ENCODE measurements around the gene ABHD2. TPM values are rescaled to one million over a fixed set of nuclear protein-coding genes. Genes with fewer than 3 reads are reported as not detected.

Gene ABHD2
- total RNA-seq, 1 donor from 2014 or later = 48.8 TPM

GRCh38 chr15:89071471-89071870 lies 16.8 kb upstream of the ABHD2 start:
- H3K27me3 Mint-ChIP-seq = peaks cover 13% of the 10 kb centered on the region
- ATAC-seq (ENCODE audit: low read depth) (no peak), DNase-seq (no peak)
- H3K9me3 Mint-ChIP-seq = peaks cover 14% of the 10 kb centered on the region
- H3K4me3 Mint-ChIP-seq = no peak overlapping the region
- no peak overlapping the region for H3K27ac Mint-ChIP-seq
- H3K36me3 Mint-ChIP-seq (ENCODE audit: low read depth) = peaks cover 4% of the 10 kb centered on the region
- ChIA-PET CTCF (no interaction called here), POLR2A (no interaction called here)
- no peak for TF ChIP-seq CTCF (IDR thresholded peaks at IDR 0.05)
- intact Hi-C loops (cut with micrococcal nuclease) = no loop called here
- H3K4me1 Mint-ChIP-seq = no peaks in the 10 kb centered on the region

- POLR2A ChIA-PET = no interaction called here
- H3K27me3 Mint-ChIP-seq = peaks cover 13% of the 10 kb centered on the region
- H3K4me3 Mint-ChIP-seq = no peak overlapping the region
- no peak for TF ChIP-seq CTCF (IDR thresholded peaks at IDR 0.05)
- DNase-seq (no peak), ATAC-seq (ENCODE audit: low read depth) (no peak)
- intact Hi-C loops (cut with micrococcal nuclease) = no loop called here
- H3K36me3 Mint-ChIP-seq (ENCODE audit: low read depth) = peaks cover 4% of the 10 kb centered on the region
- no peak overlapping the region for H3K27ac Mint-ChIP-seq
- CTCF ChIA-PET = no interaction called here
- H3K9me3 Mint-ChIP-seq = peaks cover 6% of the 10 kb centered on the region
- no peaks in the 10 kb centered on the region for H3K4me1 Mint-ChIP-seq
Measured at GRCh38 chr15:89072277-89072869, 15.9 kb upstream of the ABHD2 start.

GRCh38 chr15:89074402-89075012 lies 13.7 kb upstream of the ABHD2 start:
- intact Hi-C loops (cut with micrococcal nuclease) = no loop called here
- no peak overlapping the region for H3K27ac Mint-ChIP-seq
- H3K9me3 Mint-ChIP-seq = peaks cover 3% of the 10 kb centered on the region
- H3K4me3 Mint-ChIP-seq = no peak overlapping the region
- ChIA-PET CTCF (no interaction called here), POLR2A (no interaction called here)
- H3K4me1 Mint-ChIP-seq = no peaks in the 10 kb centered on the region
- no peak for TF ChIP-seq CTCF (IDR thresholded peaks at IDR 0.05)
- H3K36me3 Mint-ChIP-seq (ENCODE audit: low read depth) = no peaks in the 10 kb centered on the region
- peaks cover 29% of the 10 kb centered on the region for H3K27me3 Mint-ChIP-seq
- DNase-seq (no peak), ATAC-seq (ENCODE audit: low read depth) (no peak)

DNA sequence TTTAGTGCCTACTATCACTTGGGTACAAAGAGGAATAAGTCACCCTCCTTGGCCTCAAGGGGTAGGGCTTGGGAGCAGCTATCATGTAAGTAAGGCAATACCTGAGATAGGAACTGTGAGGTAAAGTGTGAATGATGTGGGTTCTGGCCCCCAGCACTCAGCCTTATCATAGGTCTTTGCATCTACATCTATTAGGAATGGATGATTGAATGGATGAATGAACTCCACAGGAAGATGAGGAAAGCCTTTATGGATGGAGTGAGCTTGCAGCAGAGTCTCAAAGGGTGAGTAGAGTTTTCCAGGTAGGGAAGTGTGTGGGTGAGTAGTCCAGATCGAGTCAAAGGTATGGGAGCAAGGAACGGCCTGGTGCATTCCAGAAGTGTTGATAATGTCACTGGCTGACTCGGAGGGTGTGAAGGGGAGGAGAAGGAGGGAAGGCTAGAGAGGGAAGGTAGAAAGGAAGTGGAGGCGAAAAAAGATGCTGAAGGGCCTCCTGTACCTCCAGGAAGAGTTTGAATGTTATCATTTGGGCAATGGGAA lies 13.1 kb upstream of the ABHD2 start:
- ChIA-PET CTCF (no interaction called here), POLR2A (no interaction called here)
- Mint-ChIP-seq H3K36me3 (ENCODE audit: low read depth) (no peaks in the 10 kb centered on the region), H3K9me3 (no peaks in the 10 kb centered on the region), H3K4me1 (no peaks in the 10 kb centered on the region), H3K27me3 (peaks cover 25% of the 10 kb centered on the region), H3K4me3 (no peak overlapping the region), H3K27ac (no peak overlapping the region)
- no peak for TF ChIP-seq CTCF (IDR thresholded peaks at IDR 0.05)
- intact Hi-C loops (cut with micrococcal nuclease) = no loop called here
- DNase-seq = no peak
- ATAC-seq (ENCODE audit: low read depth) = no peak

DNA sequence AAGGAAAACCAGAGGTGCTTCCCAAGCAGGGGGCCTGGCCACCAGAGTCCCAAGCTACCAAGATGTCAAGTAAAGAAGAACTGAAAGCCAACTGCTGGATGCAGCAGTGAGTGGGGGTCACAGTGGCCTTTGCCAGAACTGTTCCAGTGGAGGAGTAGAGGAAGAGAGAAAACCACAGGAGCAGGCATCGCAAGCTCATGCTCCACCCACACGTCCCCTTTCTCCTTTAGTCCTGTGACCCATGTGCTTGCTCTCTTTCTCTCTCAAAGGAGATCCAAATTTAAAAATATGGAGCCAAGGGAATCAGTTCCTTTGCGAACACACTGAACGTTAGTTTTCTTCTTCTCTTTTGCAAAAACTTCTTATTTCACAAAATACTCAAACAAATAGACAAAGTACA lies 12.4 kb upstream of the ABHD2 start:
- DNase-seq (no peak), ATAC-seq (ENCODE audit: low read depth) (no peak)
- H3K9me3 Mint-ChIP-seq = no peaks in the 10 kb centered on the region
- POLR2A ChIA-PET = no interaction called here
- no peaks in the 10 kb centered on the region for H3K4me1 Mint-ChIP-seq
- no peak for TF ChIP-seq CTCF (IDR thresholded peaks at IDR 0.05)
- peaks cover 25% of the 10 kb centered on the region for H3K27me3 Mint-ChIP-seq
- CTCF ChIA-PET = no interaction called here
- H3K4me3 Mint-ChIP-seq = no peak overlapping the region
- intact Hi-C loops (cut with micrococcal nuclease) = no loop called here
- H3K27ac Mint-ChIP-seq = no peak overlapping the region
- no peaks in the 10 kb centered on the region for H3K36me3 Mint-ChIP-seq (ENCODE audit: low read depth)

Measured in activated B cell treated with CpG ODN at 0.5 μM for 24 hours (primary cell).